Subcutaneous adipose tissue (tissue), 4 donors: Measurements from ENCODE around the gene CHERP. TPM values are rescaled to one million over a fixed set of nuclear protein-coding genes. Genes with fewer than 3 reads are reported as not detected.

Experiments
- total RNA-seq, 4 donors: library from RNA; depleted of rRNA; stranded (reverse); fragments of >200 nt; gene quantifications; one replicate each; pipeline ENCODE4 v1.1.0, GENCODE V29; 2016
- TF ChIP-seq, protein P1 (sequence below): fragments of 450-650 bp; IDR thresholded peaks from one replicate; pipeline ENCODE4 v1.5.1; 2016; ENCODE audit warnings: low read depth, mild to moderate bottlenecking, control low read depth, antibody characterized with exemption, moderate library complexity

CHERP gene
- total RNA-seq, 4 donors from 2014 or later: 6.4 to 12.2 (median 10.5) TPM

DNA sequence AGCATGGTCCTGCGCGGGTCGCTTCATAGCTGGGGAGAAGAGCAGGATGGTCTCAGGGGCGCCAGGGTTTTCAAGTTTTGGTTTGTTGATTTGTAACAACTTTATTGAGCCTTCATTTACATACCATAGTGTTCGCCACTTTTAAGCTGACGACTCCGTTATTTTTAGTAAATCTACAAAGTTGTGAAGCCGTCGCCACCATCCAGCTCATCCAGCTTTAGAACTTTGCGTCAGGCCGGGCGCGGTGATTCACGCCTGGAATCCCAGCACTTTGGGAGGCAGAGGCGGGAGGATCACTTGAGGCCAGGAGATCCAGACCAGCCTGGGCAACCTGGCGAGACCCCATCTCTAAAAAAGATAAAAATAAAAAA lies 45.6 kb downstream of the CHERP start:
- TF ChIP-seq, protein P1, sequence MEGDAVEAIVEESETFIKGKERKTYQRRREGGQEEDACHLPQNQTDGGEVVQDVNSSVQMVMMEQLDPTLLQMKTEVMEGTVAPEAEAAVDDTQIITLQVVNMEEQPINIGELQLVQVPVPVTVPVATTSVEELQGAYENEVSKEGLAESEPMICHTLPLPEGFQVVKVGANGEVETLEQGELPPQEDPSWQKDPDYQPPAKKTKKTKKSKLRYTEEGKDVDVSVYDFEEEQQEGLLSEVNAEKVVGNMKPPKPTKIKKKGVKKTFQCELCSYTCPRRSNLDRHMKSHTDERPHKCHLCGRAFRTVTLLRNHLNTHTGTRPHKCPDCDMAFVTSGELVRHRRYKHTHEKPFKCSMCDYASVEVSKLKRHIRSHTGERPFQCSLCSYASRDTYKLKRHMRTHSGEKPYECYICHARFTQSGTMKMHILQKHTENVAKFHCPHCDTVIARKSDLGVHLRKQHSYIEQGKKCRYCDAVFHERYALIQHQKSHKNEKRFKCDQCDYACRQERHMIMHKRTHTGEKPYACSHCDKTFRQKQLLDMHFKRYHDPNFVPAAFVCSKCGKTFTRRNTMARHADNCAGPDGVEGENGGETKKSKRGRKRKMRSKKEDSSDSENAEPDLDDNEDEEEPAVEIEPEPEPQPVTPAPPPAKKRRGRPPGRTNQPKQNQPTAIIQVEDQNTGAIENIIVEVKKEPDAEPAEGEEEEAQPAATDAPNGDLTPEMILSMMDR: no peak

DNA sequence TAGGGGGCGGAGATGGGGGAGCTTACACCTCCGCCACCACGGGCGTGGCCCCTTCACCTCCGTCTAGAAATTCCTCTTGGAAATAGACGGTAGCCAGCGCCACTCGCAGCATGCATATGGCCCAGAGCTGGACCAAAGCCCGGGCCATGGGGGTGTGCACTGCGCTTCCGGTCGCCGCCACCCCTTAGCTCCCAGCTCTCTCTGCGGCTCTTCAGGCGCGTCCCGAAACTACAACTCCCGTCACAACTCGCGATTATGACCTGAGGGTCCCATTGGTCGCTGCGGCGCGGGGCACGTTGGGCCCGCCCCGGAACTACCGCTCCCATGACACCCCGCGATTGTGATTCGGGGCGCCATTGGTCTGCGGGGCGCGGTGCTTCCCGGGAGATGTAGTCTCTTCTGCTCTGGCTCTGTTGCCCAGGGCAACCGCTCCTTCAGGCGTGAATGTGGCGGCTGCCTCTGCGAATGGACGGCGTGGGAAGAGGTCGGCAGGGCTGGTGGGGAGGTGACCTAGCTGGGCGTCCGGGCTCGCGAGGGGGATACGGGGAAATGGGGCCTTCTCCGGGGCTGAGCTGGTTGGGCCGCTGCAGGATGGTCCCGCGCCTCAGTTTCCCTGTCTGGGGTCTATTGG lies 46.1 kb downstream of the CHERP start, which contains the start of the genes C19orf44 and CALR3:
Gene C19orf44 (plus strand): TSS at position 413 of the 631 bp plus-strand sequence. CDS start 4,399 bp downstream, outside the sequence.
Gene CALR3 (minus strand): TSS at position 186 of the 631 bp plus-strand sequence. CDS start 38 bp downstream, at position 148.
- TF ChIP-seq, protein P1: no peak

DNA sequence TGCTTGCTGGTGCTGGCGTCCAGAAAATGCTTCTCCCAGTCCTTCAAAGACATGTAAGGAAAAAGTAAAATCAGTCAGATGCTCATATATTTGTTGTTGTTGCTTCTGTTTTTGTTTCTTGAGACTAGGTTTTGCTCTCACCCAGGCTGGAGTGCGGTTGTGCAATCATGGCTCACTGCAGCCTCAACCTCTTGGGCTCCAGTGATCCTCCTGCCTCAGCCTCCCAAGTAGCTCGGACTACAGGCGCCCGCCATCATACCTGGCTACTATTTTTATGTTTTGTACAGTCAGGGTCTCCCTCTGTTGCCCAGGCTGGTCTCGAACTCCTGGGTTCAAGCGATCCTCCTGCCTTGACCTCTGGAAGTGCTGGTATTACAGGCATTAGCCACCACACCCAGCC lies 59.5 kb downstream of the CHERP start:
- TF ChIP-seq, protein P1: no peak

DNA sequence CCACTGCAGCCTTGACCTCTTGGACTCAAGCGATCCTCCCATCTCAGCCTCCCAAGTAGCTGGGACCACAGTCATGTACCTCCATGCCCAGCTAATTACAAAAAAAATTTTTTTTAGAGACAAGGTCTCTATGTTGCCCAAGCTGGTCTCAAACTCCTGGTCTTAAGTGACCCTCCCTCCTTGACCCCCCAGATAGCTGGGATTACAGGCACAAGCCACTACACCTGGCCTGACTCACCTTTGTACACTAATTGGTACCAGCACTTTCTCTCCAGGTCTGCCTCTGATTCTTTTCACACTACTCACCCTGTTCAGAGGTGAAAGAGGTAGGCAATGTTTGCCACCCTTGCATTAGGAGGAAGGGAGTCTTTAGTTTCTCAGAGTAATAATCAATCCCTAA lies 64.9 kb downstream of the CHERP start:
- TF ChIP-seq, protein P1: no peak

DNA sequence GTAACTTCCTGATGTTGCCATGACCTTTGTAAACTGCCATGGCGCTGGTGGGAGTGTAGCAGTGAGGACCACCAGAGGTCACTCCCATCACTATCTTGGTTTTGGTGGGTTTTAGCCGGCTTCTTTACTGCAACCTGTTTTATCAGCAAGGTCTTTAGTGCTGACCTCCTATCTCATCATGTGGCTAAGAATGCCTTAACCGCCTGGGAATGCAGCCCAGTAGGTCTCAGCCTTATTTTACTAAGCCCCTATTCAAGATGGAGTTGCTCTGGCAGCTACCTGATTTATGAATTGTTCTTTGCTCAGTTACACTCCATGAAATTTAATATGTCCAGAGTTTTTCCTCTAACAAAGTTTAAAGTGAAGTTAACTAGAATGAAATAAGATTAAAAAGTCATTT lies 65.8 kb downstream of the CHERP start:
- TF ChIP-seq, protein P1: no peak

DNA sequence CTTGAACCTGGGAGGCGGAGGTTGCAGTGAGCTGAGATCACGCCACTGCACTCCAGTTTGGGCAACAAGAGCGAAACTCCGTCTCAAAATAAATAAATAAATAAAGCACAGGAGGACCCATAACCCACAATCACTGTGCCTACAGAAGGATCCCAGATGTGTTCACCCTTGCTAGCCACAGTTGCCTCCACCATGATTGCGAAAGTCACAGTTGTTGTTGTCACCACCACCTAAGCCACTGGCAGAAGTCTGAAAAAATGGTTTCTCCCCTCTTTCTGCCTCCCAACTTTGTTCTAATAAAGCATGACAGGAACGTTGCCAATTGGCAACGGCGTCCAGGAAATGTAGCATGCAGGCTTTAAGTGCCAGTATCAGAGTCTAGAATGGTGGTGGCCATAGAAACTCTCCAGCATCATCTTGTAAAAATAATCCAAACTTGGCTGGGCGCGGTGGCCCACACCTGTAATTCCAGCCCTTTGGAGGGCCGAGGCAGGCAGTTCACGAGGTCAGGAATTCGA lies 68.3 kb downstream of the CHERP start:
- TF ChIP-seq, protein P1: no peak

DNA sequence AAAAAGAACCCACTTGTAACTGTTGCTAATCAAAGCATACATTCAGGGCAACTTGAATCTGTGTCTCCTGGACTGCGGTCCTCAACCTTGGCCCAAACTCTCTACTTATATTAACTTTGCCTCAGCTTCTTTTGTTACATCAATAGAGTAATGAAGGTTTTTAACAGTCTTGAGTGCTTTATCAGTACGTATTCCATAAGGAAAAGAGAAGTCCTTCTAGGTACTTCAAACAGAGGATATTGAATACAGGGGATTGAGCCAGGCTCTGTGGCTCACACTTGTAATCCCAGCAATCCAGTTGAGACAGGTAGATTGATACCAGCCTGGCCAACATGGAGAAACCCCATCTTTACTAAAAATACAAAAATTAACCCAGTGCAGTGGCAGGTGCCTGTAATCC lies 69.2 kb downstream of the CHERP start:
- TF ChIP-seq, protein P1: no peak
